ENCODE results near the gene TMEM139. TPM values are rescaled to one million over a fixed set of nuclear protein-coding genes. Genes with fewer than 3 reads are reported as not detected.
A peak's percentile ranks its signal among the peaks of the same experiment; 100 is the strongest.

Gene TMEM139
- total RNA-seq, 4 donors from 2014 or later, result 46.4 to 127 (median 52.2) TPM

DNA sequence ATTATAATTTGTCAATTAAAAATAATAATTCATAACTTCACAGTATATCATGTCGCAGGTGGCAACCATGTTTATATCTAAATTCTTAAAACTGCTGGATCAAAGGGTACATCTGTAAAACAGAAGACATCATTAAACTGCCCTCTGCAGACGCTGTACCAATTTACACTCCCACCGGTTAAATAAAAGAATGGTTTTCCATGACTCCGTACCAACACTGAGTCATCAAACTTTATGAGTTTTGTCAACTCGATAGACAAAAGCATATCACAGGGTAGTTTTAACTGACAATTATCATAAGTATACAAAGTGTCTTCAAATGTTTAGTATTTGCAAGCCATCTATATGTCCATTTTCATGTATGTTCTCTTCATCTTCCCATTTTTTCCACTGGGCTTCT is 27.3 kb upstream of the TMEM139 start:
- intact Hi-C loops (cut with DNase I; ENCODE audit: low total_unique reads), result no loop called here
- WGBS, 2 donors (ENCODE audit: low coverage in 1 of 2), result 52 to 59% methylated on average over 5 of the region's 5 CpGs
- no peaks in the 10 kb centered on the region for H3K27me3 ChIP-seq
- in situ Hi-C loops (cut with MboI; ENCODE audit: low pct_ligation_motif_present in 1 of 4, low pct_unique_long_range_greater_than_20kb in 1 of 4, low sequenced_read_pairs in 3 of 4), result no loop called here
- no peaks in the 10 kb centered on the region for H3K9me3 ChIP-seq
- no peaks in the 10 kb centered on the region for H3K36me3 ChIP-seq
- no peak overlapping the region for H3K27ac ChIP-seq
- no peak for TF ChIP-seq EP300 (IDR thresholded peaks at IDR 0.05; ENCODE audit: low read depth)
- no peak for TF ChIP-seq POLR2A (IDR thresholded peaks at IDR 0.05)
- TF ChIP-seq, protein P1, sequence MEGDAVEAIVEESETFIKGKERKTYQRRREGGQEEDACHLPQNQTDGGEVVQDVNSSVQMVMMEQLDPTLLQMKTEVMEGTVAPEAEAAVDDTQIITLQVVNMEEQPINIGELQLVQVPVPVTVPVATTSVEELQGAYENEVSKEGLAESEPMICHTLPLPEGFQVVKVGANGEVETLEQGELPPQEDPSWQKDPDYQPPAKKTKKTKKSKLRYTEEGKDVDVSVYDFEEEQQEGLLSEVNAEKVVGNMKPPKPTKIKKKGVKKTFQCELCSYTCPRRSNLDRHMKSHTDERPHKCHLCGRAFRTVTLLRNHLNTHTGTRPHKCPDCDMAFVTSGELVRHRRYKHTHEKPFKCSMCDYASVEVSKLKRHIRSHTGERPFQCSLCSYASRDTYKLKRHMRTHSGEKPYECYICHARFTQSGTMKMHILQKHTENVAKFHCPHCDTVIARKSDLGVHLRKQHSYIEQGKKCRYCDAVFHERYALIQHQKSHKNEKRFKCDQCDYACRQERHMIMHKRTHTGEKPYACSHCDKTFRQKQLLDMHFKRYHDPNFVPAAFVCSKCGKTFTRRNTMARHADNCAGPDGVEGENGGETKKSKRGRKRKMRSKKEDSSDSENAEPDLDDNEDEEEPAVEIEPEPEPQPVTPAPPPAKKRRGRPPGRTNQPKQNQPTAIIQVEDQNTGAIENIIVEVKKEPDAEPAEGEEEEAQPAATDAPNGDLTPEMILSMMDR (IDR thresholded peaks at IDR 0.05), result no peak
- TF ChIP-seq POLR2AphosphoS5 (IDR thresholded peaks at IDR 0.05), result no peak
- H3K4me3 ChIP-seq, result no peak overlapping the region
- DNase-seq, result no peak
- peaks cover 0 to 22% (median 5%) of the 10 kb centered on the region in 4 donors for H3K4me1 ChIP-seq

DNA sequence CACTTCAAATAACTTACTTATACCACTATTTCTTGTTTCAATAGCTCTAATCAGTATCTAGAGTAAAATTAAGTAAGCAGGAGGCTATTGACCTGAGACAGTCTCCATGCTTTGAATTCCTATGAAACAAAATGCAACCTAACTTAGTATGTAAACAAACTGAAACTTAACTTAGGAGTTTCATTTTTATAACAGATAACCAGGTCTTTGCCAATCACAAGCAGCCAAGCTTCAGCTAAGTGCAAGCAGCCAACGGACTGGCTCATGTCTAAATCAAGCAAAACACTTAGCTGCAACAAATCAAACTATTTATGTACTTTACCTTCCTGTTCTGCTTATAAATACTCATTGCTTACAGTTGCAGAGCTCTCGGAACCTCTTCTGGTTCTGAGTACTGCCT is 25.9 kb upstream of the TMEM139 start:
- intact Hi-C loops (cut with DNase I; ENCODE audit: low total_unique reads) (no loop called here), in situ Hi-C loops (cut with MboI; ENCODE audit: low pct_ligation_motif_present in 1 of 4, low pct_unique_long_range_greater_than_20kb in 1 of 4, low sequenced_read_pairs in 3 of 4) (no loop called here)
- 13 to 36% methylated on average over 2 of the region's 2 CpGs for WGBS, 2 donors (ENCODE audit: low coverage in 1 of 2)
- Histone ChIP-seq H3K27me3 (no peaks in the 10 kb centered on the region), H3K27ac (peak overlapping the region in 2 of 4 donors; percentile 11 to 22), H3K4me1 (peaks cover 0 to 28% (median 5%) of the 10 kb centered on the region in 4 donors), H3K36me3 (no peaks in the 10 kb centered on the region), H3K4me3 (no peak overlapping the region), H3K9me3 (no peaks in the 10 kb centered on the region)
- TF ChIP-seq, protein P1 (IDR thresholded peaks at IDR 0.05), result no peak
- TF ChIP-seq EP300 (IDR thresholded peaks at IDR 0.05; ENCODE audit: low read depth) (no peak), POLR2A (IDR thresholded peaks at IDR 0.05) (no peak), POLR2AphosphoS5 (IDR thresholded peaks at IDR 0.05) (no peak)
- DNase-seq, result no peak

DNA sequence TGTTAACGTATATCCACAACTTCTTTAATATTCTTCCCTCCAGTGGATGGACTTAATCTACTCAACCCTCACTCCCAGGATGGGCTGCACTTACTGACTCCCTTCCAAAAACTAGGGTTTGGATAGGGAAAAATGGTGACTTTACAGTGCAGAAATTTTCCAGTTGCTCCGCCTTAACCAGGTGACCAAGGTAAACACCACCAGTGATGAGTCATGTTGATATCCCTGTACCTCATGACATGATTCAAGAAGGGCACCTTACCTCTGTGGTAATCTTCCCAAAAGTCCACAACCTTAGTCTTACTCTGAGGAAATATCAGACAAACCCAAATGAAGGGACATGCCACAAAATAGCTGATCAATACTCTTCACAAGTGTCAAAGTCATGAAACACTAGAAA is 25.0 kb upstream of the TMEM139 start:
- no peaks in the 10 kb centered on the region for H3K27me3 ChIP-seq
- peaks cover 5 to 35% (median 14%) of the 10 kb centered on the region in 4 donors for H3K4me1 ChIP-seq
- DNase-seq, result no peak
- H3K36me3 ChIP-seq, result no peaks in the 10 kb centered on the region
- intact Hi-C loops (cut with DNase I; ENCODE audit: low total_unique reads) (no loop called here), in situ Hi-C loops (cut with MboI; ENCODE audit: low pct_ligation_motif_present in 1 of 4, low pct_unique_long_range_greater_than_20kb in 1 of 4, low sequenced_read_pairs in 3 of 4) (no loop called here)
- no peaks in the 10 kb centered on the region for H3K9me3 ChIP-seq
- 40 to 88% methylated on average over 1 to 2 of the region's 2 CpGs for WGBS, 2 donors (ENCODE audit: low coverage in 1 of 2)
- no peak overlapping the region for H3K4me3 ChIP-seq
- H3K27ac ChIP-seq, result no peak overlapping the region
- TF ChIP-seq, protein P1 (IDR thresholded peaks at IDR 0.05), result no peak
- TF ChIP-seq EP300 (IDR thresholded peaks at IDR 0.05; ENCODE audit: low read depth) (no peak), POLR2AphosphoS5 (IDR thresholded peaks at IDR 0.05) (no peak), POLR2A (IDR thresholded peaks at IDR 0.05) (no peak)

DNA sequence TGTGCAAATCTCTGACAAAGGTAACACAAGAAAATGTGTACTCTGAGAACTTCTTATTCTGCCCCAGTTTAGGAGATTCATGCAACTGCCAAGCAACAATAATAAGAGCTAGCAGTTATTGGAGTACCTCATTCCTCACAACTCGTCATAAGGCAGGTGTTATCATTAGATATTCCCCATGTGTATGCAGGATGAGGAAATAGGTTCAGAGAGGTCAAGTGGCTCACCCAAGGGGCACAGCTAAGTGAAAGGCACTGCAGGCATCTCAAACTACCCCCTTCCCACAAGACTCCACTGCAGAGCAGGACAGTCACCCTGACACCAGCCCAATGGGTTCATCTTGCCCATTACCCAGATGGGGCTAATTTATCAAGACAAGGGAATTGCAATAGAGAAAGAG is 22.9 kb upstream of the TMEM139 start:
- in situ Hi-C loops (cut with MboI; ENCODE audit: low pct_ligation_motif_present in 1 of 4, low pct_unique_long_range_greater_than_20kb in 1 of 4, low sequenced_read_pairs in 3 of 4), result no loop called here
- Histone ChIP-seq H3K27ac (no peak overlapping the region), H3K9me3 (no peaks in the 10 kb centered on the region), H3K4me3 (no peak overlapping the region), H3K27me3 (no peaks in the 10 kb centered on the region), H3K4me1 (peaks cover 8 to 44% (median 20%) of the 10 kb centered on the region in 4 donors), H3K36me3 (peaks cover 0 to under 1% (median 0%) of the 10 kb centered on the region in 4 donors)
- intact Hi-C loops (cut with DNase I; ENCODE audit: low total_unique reads), result no loop called here
- WGBS, 2 donors (ENCODE audit: low coverage in 1 of 2), result 85% methylated on average over 1 of the region's 1 CpG; no CpG with 5 or more reads in 1 of the 2 donors
- DNase-seq, result no peak
- TF ChIP-seq POLR2AphosphoS5 (IDR thresholded peaks at IDR 0.05), result no peak
- TF ChIP-seq, protein P1 (IDR thresholded peaks at IDR 0.05), result no peak
- TF ChIP-seq POLR2A (IDR thresholded peaks at IDR 0.05), result no peak

Measured in transverse colon (tissue), 4 donors.